NB4 (cell line): ENCODE results near the gene DNAJC22.

Experiments
- CTCF ChIP-seq: IDR thresholded peaks from one replicate; pipeline ENCODE4 v1.5.1; 2012; ENCODE audit warnings: low read depth, low read length
- MAX ChIP-seq: IDR thresholded peaks from 2 replicates; pipeline ENCODE4 v1.6.1; 2011; ENCODE audit warnings: low read depth, low read length
- POLR2A ChIP-seq: IDR thresholded peaks from 2 replicates; pipeline ENCODE4 v1.6.1; 2011; ENCODE audit warnings: mild to moderate bottlenecking; ENCODE audit not compliant: insufficient read length; ENCODE audit errors: extremely low read depth

GRCh38 chr12:49346659-49347310, at the start of gene DNAJC22:
- TF ChIP-seq POLR2A: no peak
- peak; percentile 6 for TF ChIP-seq CTCF
- TF ChIP-seq MAX: no peak
